WI38 (cell line): ENCODE measurements around the gene WNT3.

Experiments
- H3K4me3 ChIP-seq: 2 replicates; pipeline ENCODE4 v1.5.1; 2011; ENCODE audit warnings: low read depth, mild to moderate bottlenecking, control low read depth, low read length
- TF ChIP-seq, protein P1 (sequence below): IDR thresholded peaks from 2 replicates; pipeline ENCODE4 v1.5.1; 2012; ENCODE audit warnings: low read depth, mild to moderate bottlenecking, control low read depth, low read length

Gene WNT3

DNA sequence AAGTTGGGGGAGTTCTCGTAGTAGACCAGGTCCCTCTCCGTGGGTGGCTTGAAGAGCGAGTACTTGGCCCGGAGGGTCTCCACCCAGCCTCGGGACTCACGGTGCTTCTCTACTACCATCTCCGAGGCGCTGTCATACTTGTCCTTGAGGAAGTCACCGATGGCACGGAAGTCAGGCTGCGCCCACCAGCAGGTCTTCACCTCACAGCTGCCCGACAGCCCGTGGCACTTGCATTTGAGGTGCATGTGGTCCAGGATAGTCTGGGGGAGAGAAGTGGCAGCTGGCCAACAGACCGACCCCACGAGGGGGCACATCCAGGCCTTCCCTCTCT is 50.0 kb downstream of the WNT3 start:
- TF ChIP-seq, protein P1, sequence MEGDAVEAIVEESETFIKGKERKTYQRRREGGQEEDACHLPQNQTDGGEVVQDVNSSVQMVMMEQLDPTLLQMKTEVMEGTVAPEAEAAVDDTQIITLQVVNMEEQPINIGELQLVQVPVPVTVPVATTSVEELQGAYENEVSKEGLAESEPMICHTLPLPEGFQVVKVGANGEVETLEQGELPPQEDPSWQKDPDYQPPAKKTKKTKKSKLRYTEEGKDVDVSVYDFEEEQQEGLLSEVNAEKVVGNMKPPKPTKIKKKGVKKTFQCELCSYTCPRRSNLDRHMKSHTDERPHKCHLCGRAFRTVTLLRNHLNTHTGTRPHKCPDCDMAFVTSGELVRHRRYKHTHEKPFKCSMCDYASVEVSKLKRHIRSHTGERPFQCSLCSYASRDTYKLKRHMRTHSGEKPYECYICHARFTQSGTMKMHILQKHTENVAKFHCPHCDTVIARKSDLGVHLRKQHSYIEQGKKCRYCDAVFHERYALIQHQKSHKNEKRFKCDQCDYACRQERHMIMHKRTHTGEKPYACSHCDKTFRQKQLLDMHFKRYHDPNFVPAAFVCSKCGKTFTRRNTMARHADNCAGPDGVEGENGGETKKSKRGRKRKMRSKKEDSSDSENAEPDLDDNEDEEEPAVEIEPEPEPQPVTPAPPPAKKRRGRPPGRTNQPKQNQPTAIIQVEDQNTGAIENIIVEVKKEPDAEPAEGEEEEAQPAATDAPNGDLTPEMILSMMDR = no peak
- H3K4me3 ChIP-seq = no peak overlapping the region

DNA sequence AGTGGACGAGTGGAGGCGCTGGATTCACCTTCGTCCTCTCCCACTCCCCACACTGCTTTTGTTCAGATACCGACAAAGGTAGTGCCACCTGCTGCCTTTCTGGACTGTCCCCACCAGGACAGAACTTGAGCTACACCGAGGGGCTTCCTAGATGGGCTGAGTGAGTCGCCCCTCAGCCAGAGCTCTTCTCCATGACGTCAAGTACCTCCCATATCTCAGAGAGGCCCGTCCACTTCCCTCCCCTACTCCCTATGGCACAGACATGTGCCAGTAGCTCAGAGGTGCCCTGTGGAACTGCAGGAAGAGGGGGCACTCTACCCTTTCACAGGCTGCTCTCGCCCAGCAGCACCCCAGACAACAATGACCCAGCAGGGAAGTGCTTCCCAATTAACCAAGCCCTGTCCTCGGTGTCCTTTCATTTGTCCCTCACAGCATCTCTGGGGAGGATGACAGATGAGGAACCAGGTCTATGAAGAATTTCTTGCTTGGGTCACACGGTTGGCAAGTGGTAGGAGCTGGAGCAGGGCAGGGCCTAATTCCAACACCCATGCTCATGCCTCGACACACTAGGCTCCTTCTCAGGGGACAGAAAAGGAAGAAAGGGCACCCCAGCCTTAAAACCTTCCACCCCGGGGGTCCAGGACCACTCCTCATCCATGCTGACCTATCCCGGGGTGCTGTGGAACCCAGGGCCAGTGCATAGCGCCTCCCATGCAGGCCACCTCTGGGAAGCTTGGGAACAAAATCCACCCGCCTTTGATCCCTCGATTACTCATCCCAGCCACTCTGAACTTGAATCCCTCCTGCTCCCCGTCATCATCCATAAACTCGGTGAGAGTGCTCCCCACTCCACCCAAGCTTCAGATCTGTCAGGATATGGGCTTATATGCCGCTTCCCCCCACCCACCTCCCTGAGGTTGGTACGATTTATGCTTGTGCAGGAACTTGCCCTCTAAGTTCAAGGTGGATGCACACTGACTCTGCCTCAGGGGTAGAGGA is 51.7 kb downstream of the WNT3 start:
- TF ChIP-seq, protein P1 = no peak

DNA sequence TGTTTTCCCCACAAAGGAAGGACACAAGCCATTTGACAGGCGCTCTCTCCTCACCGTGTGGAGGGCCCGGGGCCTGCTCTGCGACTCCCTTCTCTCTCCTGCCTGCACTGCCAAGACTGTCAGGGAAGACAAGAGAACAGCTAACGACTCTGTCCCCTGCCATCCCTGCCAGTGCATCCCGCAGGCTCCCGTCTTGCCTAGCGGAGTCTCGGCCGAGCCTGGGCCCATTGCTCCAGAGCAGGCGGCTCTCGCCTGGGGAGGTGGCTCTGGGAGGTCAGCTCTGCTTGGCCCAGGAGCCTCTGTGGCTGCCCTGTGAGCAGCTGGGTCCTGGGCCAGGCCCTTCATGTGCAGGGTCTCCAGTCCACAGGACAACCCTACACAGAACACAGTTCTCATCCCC is 53.0 kb downstream of the WNT3 start:
- TF ChIP-seq, protein P1 = no peak

More for the DNA sequence above, 51.7 kb downstream of the WNT3 start:
- no peak overlapping the region for H3K4me3 ChIP-seq

DNA sequence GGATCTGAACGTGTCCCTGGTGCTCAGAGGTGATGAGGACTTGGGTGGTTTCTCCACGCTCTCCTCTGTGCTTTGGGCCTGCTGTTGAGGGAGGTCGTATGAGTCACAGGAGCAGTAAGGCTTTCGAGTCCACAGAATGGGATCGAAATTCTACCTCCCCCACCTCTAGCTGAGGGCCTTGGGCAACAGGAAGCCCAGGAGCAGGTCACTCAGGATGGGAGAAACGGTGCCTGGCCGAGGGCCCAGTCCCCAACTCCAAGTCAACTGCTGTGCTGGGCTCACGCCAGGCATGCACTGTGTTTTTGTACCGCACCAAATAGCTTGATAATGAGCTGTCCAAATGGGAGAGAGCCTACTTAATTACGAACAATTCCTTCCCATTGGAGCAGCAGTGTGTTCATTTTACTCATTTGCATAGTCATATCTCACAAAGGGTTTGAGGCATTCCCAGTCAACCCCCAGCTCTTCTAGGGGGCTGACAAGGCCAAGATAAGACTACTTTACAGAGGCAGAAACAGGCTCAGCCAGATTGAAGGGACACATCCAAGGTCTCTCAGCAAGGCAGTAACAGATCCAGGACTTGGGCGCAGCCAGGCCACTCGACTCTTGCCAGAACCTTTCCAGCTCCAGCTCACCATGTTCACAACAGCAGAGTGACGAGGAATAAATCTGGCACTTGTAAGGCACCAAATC is 53.6 kb downstream of the WNT3 start:
- TF ChIP-seq, protein P1 = no peak
- no peak overlapping the region for H3K4me3 ChIP-seq

More for the DNA sequence above, 53.0 kb downstream of the WNT3 start:
- no peak overlapping the region for H3K4me3 ChIP-seq

DNA sequence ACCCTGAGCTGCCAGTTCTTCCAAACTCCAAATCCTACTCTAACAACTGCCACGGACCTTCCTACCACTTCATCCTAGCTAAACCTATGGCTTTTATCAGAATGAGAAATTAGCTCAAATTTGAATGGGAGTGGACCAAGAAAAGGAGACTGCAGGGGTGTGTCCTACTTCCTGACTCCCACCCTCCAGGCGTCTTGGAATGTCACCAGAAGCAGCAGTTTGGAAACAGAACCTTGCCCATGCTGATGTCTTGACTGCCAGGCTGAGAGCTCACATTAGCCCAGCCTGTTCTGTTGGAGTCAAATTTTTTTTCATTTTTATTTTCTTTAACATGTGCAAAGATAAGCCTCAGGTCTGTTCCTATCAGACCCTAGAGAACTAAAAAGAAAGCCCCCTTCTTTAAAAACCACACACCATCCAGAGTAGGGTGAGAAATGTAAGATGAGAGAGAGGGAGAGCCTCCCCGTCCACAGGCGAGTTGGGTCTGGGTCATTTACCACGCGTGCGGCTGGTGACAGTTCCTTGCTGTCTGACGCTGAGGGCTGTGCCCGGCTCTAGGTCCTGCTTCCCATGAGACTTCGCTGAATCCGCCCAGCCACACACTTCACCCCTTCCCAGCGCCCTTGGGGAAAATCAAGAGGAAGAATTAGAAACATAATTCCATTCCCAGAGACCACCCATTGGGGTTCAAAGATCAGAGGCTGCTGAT is 54.3 kb downstream of the WNT3 start:
- H3K4me3 ChIP-seq = no peak overlapping the region
- TF ChIP-seq, protein P1 = no peak

DNA sequence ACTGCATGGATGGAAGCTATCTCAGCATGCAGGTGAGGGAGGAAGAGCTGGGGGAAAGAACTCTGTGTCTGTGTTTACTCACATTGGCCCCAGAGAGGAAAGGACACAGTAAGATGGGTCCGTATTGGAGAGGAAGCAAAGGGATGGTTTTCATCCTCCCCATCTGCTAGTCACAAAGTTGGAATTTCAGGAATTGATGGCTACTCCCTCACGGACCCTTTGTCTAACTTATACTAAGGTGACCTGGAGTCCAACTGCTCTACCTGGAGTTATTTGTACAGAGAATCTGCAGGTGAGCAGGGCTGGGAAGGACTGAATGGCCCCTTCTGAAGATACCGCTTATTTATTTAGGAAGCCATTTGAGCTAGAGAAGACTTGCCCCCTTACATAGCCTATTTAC is 55.1 kb downstream of the WNT3 start:
- H3K4me3 ChIP-seq = no peak overlapping the region
- TF ChIP-seq, protein P1 = no peak

DNA sequence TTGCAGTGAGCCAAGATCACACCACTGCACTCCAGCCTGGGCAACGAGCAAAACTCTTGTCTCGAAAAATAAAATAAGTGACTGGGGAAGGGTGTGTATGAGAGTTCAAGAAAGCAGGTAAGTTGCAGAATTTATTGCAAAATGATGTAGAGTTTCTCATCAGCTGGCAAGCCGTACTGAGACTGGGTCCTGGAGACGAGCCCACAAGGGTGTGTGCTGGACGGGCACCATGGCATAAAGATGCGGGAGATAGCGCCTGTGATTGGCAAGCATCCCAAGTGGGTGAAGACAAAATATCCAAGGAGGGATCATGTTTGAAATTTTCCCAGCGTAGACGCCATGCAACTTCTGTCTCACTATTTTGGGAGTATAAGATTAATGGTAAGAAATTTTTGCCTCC is 59.4 kb downstream of the WNT3 start:
- no peak overlapping the region for H3K4me3 ChIP-seq
- TF ChIP-seq, protein P1 = no peak
